Common myeloid progenitor, CD34-positive (primary cell): ENCODE results near the gene TBC1D5.

ENCODE experiments used
- CTCF ChIA-PET: fragments of 350-600 bp; sonication (Branson Sonifier 250); formaldehyde crosslinking; loops from one replicate; lab custom pipeline; 2021; ENCODE audit warnings: antibody characterized with exemption; lab: Charles Lee
- POLR2A ChIA-PET: fragments of 350-600 bp; sonication (Branson Sonifier 250); formaldehyde crosslinking; loops from one replicate; lab custom pipeline; 2021; ENCODE audit warnings: antibody characterized with exemption; lab: Charles Lee
- DNase-seq, 3 donors: peaks; one replicate each; pipeline versions ENCODE4 v3.0.0 to v3.0.0-alpha.2; 2013
- H3K27ac ChIP-seq, 2 experiments: 1 replicate in 1 of 2; 2 replicates in 1 of 2; pipeline ENCODE4 v1.7.0; 2013; ENCODE audit warnings: inconsistent platforms in 2 of 2, low read length in 2 of 2, mild to moderate bottlenecking in 2 of 2, low read depth in 1 of 2, moderate library complexity in 1 of 2; ENCODE audit not compliant: severe bottlenecking in 2 of 2, insufficient read depth in 1 of 2, poor library complexity in 1 of 2
- H3K27me3 ChIP-seq, 5 experiments: replicated peaks in 2 of 5; 1 replicate in 3 of 5; 2 replicates in 2 of 5; pipeline versions ENCODE4 v1.6.1 to v1.7.0; 2013; ENCODE audit warnings: low read length in 4 of 5, mild to moderate bottlenecking in 2 of 5, moderate library complexity in 2 of 5, inconsistent platforms in 1 of 5; ENCODE audit not compliant: insufficient read depth in 5 of 5, control insufficient read depth in 4 of 5
- H3K36me3 ChIP-seq, 4 experiments: 1 replicate in 2 of 4; 2 replicates in 2 of 4; pipeline versions ENCODE4 v1.6.1 to v1.7.0; 2013; ENCODE audit warnings: low read length in 3 of 4, control low read depth in 1 of 4, mild to moderate bottlenecking in 1 of 4; ENCODE audit not compliant: control insufficient read depth in 4 of 4, insufficient read depth in 4 of 4
- H3K4me1 ChIP-seq, 4 experiments: 1 replicate in 3 of 4; 2 replicates in 1 of 4; pipeline versions ENCODE4 v1.6.1 to v1.7.1; 2013; ENCODE audit warnings: low read length in 3 of 4, mild to moderate bottlenecking in 3 of 4, control low read depth in 1 of 4, inconsistent platforms in 1 of 4, moderate library complexity in 1 of 4; ENCODE audit not compliant: control insufficient read depth in 4 of 4, insufficient read depth in 4 of 4; ENCODE audit errors: control extremely low read depth in 1 of 4
- H3K4me3 ChIP-seq, 7 experiments: 1 replicate in 4 of 7; 2 replicates in 3 of 7; pipeline versions ENCODE4 v1.5.1 to v1.7.0; 2013; ENCODE audit warnings: mild to moderate bottlenecking in 7 of 7, low read length in 6 of 7, moderate library complexity in 6 of 7, inconsistent platforms in 2 of 7, low read depth in 2 of 7, control low read depth in 1 of 7; ENCODE audit not compliant: insufficient read depth in 4 of 7, control insufficient read depth in 1 of 7; ENCODE audit errors: extremely low read depth in 1 of 7
- H3K9me3 ChIP-seq, 5 experiments: 1 replicate in 4 of 5; 2 replicates in 1 of 5; pipeline versions ENCODE4 v1.6.1 to v1.7.1; 2013; ENCODE audit warnings: low read length in 4 of 5, mild to moderate bottlenecking in 2 of 5, inconsistent platforms in 1 of 5, low read depth in 1 of 5, moderate library complexity in 1 of 5; ENCODE audit not compliant: control insufficient read depth in 4 of 5, insufficient read depth in 2 of 5; ENCODE audit errors: control extremely low read depth in 1 of 5
- WGBS: methylation state at CpG from one replicate; pipeline ENCODE4 v1.1.5; 2013; ENCODE audit not compliant: insufficient coverage; 5-methylcytosine and 5-hydroxymethylcytosine counted together

Gene TBC1D5

DNA sequence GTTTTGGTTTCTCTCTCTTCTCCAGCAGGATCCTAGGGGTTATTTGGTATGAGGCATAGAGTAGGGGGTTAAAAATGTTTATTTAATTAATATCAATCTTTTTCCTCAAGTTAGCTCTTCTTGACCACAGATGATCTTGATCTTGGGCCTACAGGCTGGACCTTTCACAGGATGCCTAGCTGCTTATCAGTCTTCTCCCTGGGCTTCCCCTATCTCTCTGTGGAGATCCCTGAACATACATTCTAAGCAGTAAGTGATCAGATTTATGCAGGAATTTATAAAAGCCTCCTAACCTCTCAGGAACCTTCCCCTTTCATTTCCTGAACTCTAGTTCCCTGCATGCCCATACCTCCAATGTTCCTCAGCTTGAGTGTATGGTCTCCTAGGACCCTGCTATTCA is 428.3 kb downstream of the TBC1D5 start:
- Histone ChIP-seq H3K9me3 (no peaks in the 10 kb centered on the region), H3K27ac (no peak overlapping the region), H3K4me3 (no peak overlapping the region), H3K4me1 (peaks cover 0 to 8% (median 1%) of the 10 kb centered on the region in 4 experiments), H3K27me3 (no peaks in the 10 kb centered on the region), H3K36me3 (peaks cover 0 to 7% (median 3%) of the 10 kb centered on the region in 4 experiments)
- no peak for DNase-seq
- POLR2A ChIA-PET, result no interaction called here
- CTCF ChIA-PET, result interaction anchor here (1.0 to 1.6 kb wide), 2 partner anchors 7 to 14 kb away, joined by 3 to 4 read pairs; no protein-coding TSS in a partner anchor

DNA sequence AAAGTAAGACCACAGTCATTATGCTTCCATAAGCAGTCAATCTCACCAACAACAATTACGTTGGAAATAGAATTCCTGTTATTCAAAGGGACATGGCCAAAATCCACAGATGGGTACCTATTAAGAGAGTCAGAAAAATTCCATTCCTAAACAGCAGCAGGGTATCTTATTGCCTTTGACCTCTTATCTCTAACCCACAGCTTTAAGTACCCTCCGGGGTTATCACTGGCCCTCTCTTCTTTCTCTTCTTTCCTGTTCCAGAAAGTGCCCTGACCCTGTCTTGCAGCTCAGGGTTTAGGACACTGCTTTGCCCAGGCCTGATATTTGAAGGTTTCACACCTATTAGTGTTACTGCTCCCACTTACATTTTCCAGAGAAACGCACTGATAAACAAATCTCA is 428.7 kb downstream of the TBC1D5 start:
- WGBS, result 56% methylated on average over 2 of the region's 3 CpGs
- ChIA-PET POLR2A (no interaction called here), CTCF (interaction anchor here (1.0 to 1.6 kb wide), 2 partner anchors 8 to 14 kb away, joined by 3 to 4 read pairs; no protein-coding TSS in a partner anchor)
- DNase-seq, result no peak
- H3K27ac ChIP-seq, result no peak overlapping the region
- no peak overlapping the region for H3K4me3 ChIP-seq
- no peaks in the 10 kb centered on the region for H3K9me3 ChIP-seq
- H3K36me3 ChIP-seq, result peaks cover 0 to 5% (median 3%) of the 10 kb centered on the region in 4 experiments
- no peaks in the 10 kb centered on the region for H3K27me3 ChIP-seq
- H3K4me1 ChIP-seq, result peaks cover 0 to 8% (median 1%) of the 10 kb centered on the region in 4 experiments

DNA sequence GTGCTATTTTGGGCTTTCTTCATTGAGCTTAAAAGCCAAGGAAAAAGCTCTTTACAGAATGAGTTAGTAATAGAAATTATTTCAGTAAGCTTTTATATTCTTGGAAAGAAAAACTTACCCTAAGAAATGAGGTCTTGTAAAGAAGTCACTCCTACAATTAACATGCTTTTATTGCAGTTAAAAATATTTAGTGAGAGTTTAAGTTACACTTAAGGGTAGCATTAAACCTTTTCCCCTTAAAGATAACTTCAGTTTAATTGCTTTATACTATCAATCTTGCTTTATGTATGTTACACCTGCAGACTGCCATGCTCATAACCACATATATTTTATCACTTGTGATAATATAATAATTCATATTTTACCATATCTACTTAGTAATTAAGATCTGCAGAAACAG is 431.4 kb downstream of the TBC1D5 start:
- ChIA-PET POLR2A (no interaction called here), CTCF (interaction anchor here (1.2 to 2.3 kb wide), 3 partner anchors 9 to 103 kb away, joined by 3 to 10 read pairs (median 5); no protein-coding TSS in a partner anchor)
- no peaks in the 10 kb centered on the region for H3K9me3 ChIP-seq
- no peak for DNase-seq
- peaks cover 0 to 1% (median 0%) of the 10 kb centered on the region in 4 experiments for H3K36me3 ChIP-seq
- H3K27ac ChIP-seq, result no peak overlapping the region
- H3K4me1 ChIP-seq, result peaks cover 0 to 13% (median 1%) of the 10 kb centered on the region in 4 experiments
- no peak overlapping the region for H3K4me3 ChIP-seq
- H3K27me3 ChIP-seq, result no peaks in the 10 kb centered on the region

DNA sequence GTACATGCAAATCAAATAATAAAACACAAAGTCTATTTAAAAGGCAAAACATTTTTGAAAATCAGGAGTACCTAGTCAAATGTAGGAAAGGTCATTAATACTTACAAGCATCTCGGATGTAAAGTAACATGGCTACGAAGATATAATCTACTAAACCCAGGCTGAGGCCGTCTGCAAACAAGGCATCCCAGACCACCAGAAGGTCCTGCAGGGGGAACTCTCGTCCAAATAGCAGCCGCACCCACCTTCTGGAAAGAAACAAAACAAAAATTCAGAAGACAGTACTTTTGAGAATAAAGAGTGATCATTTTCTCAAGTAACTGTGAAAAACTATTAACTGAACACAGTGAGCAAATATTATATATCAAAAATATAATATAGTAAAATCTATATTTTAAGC is 434.5 kb downstream of the TBC1D5 start:
- Histone ChIP-seq H3K27me3 (no peaks in the 10 kb centered on the region), H3K36me3 (peaks cover 0 to 2% (median 0%) of the 10 kb centered on the region in 4 experiments), H3K4me1 (peaks cover 0 to 13% (median 1%) of the 10 kb centered on the region in 4 experiments), H3K9me3 (no peaks in the 10 kb centered on the region), H3K4me3 (peak overlapping the region in 1 of 7 experiments; percentile 14), H3K27ac (no peak overlapping the region)
- POLR2A ChIA-PET, result no interaction called here
- DNase-seq, result peak; percentile 43 to 55 (median 50)
- 50% methylated on average over 2 of the region's 5 CpGs for WGBS
- CTCF ChIA-PET, result interaction anchor here (0.9 to 2.8 kb wide), 7 partner anchors 14 to 533 kb away, joined by 3 to 21 read pairs (median 5); no protein-coding TSS in a partner anchor

DNA sequence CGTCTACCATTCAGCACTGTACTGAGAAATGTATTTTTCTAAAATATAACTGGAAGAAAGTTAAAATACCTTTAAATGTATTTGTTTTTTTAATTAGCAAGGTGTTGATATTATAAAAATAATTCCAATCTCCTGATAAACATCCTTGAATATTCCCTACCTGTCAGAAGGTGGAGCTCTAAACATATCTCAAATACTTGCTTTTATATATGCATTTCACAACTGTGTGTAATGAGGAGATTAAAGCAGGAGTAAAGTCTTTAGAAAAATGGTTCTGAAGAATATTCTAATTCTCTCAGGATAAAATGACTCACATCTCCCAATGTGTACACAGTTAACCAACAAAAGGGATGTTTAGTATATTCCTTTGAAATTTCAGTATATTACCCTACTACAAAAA is 434.9 kb downstream of the TBC1D5 start:
- peak overlapping the region in 1 of 7 experiments; percentile 14 for H3K4me3 ChIP-seq
- H3K27me3 ChIP-seq, result no peaks in the 10 kb centered on the region
- H3K27ac ChIP-seq, result no peak overlapping the region
- peaks cover 0 to 13% (median 1%) of the 10 kb centered on the region in 4 experiments for H3K4me1 ChIP-seq
- DNase-seq, result peak; percentile 21 to 35 (median 24)
- CTCF ChIA-PET, result interaction anchor here (0.9 to 2.8 kb wide), 6 partner anchors 40 to 534 kb away, joined by 3 to 21 read pairs (median 7); no protein-coding TSS in a partner anchor
- WGBS, result no CpG with 5 or more reads among the region's 1 CpG
- POLR2A ChIA-PET, result no interaction called here
- no peaks in the 10 kb centered on the region for H3K9me3 ChIP-seq
- H3K36me3 ChIP-seq, result peaks cover 0 to 2% (median 0%) of the 10 kb centered on the region in 4 experiments

DNA sequence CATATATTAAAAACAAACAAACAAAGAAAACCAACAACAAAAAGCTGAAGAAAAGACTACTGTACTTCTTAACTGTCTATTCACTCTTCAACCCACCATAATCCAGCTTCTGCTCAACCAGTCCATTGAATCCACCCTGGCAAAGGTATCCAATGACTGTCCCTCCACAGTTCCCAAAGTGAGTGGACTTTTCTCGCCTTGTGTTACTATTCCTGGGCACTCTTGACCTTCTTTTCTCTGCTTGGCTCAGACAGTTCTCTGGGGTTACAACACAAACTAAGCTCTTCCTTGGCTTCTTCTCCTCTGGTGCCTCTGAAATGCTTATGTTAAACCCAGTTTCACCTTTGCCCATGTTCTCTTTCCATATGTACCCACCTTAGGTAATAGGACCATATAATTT is 437.5 kb downstream of the TBC1D5 start:
- peaks cover 0 to 18% (median 0%) of the 10 kb centered on the region in 4 experiments for H3K4me1 ChIP-seq
- no peak overlapping the region for H3K27ac ChIP-seq
- peaks cover 0 to 2% (median 0%) of the 10 kb centered on the region in 4 experiments for H3K36me3 ChIP-seq
- WGBS, result 25% methylated on average over 1 of the region's 1 CpG
- ChIA-PET POLR2A (no interaction called here), CTCF (interaction anchor here (0.6 to 2.4 kb wide), 4 partner anchors 11 to 533 kb away, joined by 3 to 15 read pairs (median 6); no protein-coding TSS in a partner anchor)
- no peaks in the 10 kb centered on the region for H3K27me3 ChIP-seq
- no peak overlapping the region for H3K4me3 ChIP-seq
- H3K9me3 ChIP-seq, result no peaks in the 10 kb centered on the region
- no peak for DNase-seq

DNA sequence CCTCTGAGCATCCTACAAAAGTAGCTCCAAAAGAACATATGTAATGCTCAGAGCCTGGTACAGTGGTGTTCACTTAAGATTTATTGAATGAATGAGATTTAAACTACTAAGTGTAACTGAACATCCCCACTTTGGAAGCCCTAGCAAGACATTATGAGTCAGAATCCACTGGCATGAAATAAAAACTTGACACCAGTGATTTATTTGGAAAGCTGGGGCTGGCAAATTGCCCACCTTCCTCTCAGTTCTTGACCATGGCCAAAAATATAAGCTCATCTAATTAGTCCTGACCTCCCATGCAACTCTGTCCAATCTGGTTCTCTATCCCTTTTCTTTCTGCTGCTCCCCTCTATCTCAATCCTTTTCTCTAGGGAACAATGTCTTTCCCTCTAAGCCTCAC is 439.7 kb downstream of the TBC1D5 start:
- Histone ChIP-seq H3K27me3 (no peaks in the 10 kb centered on the region), H3K4me1 (peaks cover 0 to 13% (median 0%) of the 10 kb centered on the region in 4 experiments), H3K9me3 (no peaks in the 10 kb centered on the region), H3K36me3 (peaks cover 0 to 2% (median under 1%) of the 10 kb centered on the region in 4 experiments), H3K4me3 (no peak overlapping the region), H3K27ac (no peak overlapping the region)
- CTCF ChIA-PET, result interaction anchor here (0.9 to 1.0 kb wide), 2 partner anchors 9 to 111 kb away, joined by 3 to 5 read pairs; no protein-coding TSS in a partner anchor
- POLR2A ChIA-PET, result no interaction called here
- DNase-seq, result no peak
